ENCODE measurements around the gene FBXO34.

FBXO34 gene, protein sequence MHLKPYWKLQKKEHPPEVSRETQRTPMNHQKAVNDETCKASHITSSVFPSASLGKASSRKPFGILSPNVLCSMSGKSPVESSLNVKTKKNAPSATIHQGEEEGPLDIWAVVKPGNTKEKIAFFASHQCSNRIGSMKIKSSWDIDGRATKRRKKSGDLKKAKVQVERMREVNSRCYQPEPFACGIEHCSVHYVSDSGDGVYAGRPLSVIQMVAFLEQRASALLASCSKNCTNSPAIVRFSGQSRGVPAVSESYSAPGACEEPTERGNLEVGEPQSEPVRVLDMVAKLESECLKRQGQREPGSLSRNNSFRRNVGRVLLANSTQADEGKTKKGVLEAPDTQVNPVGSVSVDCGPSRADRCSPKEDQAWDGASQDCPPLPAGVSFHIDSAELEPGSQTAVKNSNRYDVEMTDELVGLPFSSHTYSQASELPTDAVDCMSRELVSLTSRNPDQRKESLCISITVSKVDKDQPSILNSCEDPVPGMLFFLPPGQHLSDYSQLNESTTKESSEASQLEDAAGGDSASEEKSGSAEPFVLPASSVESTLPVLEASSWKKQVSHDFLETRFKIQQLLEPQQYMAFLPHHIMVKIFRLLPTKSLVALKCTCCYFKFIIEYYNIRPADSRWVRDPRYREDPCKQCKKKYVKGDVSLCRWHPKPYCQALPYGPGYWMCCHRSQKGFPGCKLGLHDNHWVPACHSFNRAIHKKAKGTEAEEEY

DNA sequence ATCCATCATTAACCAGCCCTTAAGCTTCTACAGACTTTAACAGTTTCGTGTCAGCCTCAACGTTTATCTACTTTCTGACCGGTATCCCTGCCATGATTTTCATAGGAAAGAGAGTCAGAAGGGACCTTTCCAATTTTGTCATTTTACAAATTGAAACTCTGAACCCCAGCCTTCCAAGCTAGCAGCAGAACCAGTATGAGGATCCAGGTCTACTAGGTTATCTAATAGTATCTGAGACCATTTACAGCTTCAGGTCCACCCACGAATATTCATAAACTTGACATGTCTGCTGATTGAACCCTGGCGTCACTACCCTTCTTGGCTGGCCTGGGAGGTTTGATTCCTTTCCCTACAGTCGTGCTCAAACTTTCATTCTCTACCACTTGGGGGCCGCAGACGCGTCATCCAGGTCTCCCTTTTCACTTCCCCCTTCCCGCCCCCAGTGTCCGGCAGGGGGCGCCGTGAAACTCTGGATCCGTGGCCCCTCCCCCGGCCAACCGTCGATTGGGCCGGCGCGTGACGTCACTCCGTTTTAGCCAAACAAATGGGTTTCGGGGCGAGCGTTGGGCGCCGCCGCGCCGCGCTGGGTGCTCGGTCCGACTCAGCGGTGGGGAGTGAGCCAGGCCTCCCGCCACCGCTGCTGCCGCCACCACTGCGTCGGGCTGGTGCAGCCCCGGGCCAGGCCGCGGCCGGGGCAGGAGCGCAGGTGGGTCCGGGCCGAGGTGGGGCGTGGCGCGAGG, at the start of gene FBXO34:
TSS of gene FBXO34 (plus strand) at position 590 of the 740 bp plus-strand sequence. CDS start 78,970 bp downstream, outside the sequence.
- peak within 1 kb of the TSS; percentile 99 for H2AFZ ChIP-seq (ENCODE audit: low read depth, low read length, severe bottlenecking)
- no peak within 1 kb of the TSS for H3K27ac ChIP-seq (ENCODE audit: low read depth, low read length)
- H3K4me2 ChIP-seq (ENCODE audit: low read depth, low read length, poor library complexity, severe bottlenecking), result peak within 1 kb of the TSS; percentile 60
- H4K20me1 ChIP-seq (ENCODE audit: low read depth, low read length), result peaks cover 9% of the 10 kb centered on the region; the same call in 1 of the 2 replicates
- H3K9me3 ChIP-seq (ENCODE audit: insufficient read depth, low read length), result no peaks in the 10 kb centered on the region
- no peak for TF ChIP-seq EZH2phosphoT487 (conservative IDR thresholded peaks at IDR 0.05; ENCODE audit: low read length)
- TF ChIP-seq, protein P1, sequence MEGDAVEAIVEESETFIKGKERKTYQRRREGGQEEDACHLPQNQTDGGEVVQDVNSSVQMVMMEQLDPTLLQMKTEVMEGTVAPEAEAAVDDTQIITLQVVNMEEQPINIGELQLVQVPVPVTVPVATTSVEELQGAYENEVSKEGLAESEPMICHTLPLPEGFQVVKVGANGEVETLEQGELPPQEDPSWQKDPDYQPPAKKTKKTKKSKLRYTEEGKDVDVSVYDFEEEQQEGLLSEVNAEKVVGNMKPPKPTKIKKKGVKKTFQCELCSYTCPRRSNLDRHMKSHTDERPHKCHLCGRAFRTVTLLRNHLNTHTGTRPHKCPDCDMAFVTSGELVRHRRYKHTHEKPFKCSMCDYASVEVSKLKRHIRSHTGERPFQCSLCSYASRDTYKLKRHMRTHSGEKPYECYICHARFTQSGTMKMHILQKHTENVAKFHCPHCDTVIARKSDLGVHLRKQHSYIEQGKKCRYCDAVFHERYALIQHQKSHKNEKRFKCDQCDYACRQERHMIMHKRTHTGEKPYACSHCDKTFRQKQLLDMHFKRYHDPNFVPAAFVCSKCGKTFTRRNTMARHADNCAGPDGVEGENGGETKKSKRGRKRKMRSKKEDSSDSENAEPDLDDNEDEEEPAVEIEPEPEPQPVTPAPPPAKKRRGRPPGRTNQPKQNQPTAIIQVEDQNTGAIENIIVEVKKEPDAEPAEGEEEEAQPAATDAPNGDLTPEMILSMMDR (IDR thresholded peaks at IDR 0.05; ENCODE audit: insufficient read depth, low read length, poor library complexity, severe bottlenecking), result peak; percentile 99
- no peaks in the 10 kb centered on the region for H3K9me2 ChIP-seq (replicated peaks; ENCODE audit: insufficient read depth, low read length)
- H3K36me3 ChIP-seq (ENCODE audit: low read length), result no peaks in the 10 kb centered on the region
- peak within 1 kb of the TSS; percentile 73 for H3K4me3 ChIP-seq (ENCODE audit: insufficient read depth, low read length, poor library complexity, severe bottlenecking)
- no peaks in the 10 kb centered on the region for H3K27me3 ChIP-seq (ENCODE audit: low read length)
- H3F3A ChIP-seq (ENCODE audit: insufficient read depth), result no peaks in the 10 kb centered on the region
- H3K9ac ChIP-seq (ENCODE audit: low read length), result peak within 1 kb of the TSS; percentile 88
- peaks cover 44% of the 10 kb centered on the region for H3K79me2 ChIP-seq (ENCODE audit: insufficient read depth, low read length)

DNA sequence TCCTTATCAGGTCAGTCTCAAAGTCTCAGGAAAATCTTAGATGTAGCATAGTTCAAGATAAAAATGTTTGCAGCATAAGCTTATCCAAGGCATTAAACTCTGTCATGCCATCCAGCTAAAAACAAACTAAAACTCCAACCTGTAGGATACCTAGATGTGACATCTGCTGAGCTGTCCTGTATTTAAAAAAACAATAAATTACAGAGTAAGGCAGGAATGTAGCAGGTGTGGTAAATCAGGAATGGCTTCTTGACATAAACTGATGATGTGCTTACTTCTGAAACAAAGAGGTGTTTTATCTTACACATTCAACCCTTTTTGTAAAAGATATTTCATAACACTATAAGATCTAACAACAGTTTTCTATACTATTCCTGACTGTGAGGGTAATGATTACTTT, 49.3 kb upstream of the FBXO34 start:
- TF ChIP-seq, protein P1 (IDR thresholded peaks at IDR 0.05; ENCODE audit: insufficient read depth, low read length, poor library complexity, severe bottlenecking), result no peak
- Histone ChIP-seq H3K9ac (ENCODE audit: low read length) (no peak overlapping the region), H3K27ac (ENCODE audit: low read depth, low read length) (no peak overlapping the region), H4K20me1 (ENCODE audit: low read depth, low read length) (no peaks in the 10 kb centered on the region), H2AFZ (ENCODE audit: low read depth, low read length, severe bottlenecking) (no peak overlapping the region), H3F3A (ENCODE audit: insufficient read depth) (no peaks in the 10 kb centered on the region), H3K27me3 (ENCODE audit: low read length) (no peaks in the 10 kb centered on the region), H3K4me2 (ENCODE audit: low read depth, low read length, poor library complexity, severe bottlenecking) (no peak overlapping the region), H3K9me3 (ENCODE audit: insufficient read depth, low read length) (peaks cover 7% of the 10 kb centered on the region; the same call in 1 of the 2 replicates), H3K9me2 (replicated peaks; ENCODE audit: insufficient read depth, low read length) (no peaks in the 10 kb centered on the region), H3K79me2 (ENCODE audit: insufficient read depth, low read length) (no peaks in the 10 kb centered on the region), H3K4me3 (ENCODE audit: insufficient read depth, low read length, poor library complexity, severe bottlenecking) (no peak overlapping the region), H3K36me3 (ENCODE audit: low read length) (no peaks in the 10 kb centered on the region)

DNA sequence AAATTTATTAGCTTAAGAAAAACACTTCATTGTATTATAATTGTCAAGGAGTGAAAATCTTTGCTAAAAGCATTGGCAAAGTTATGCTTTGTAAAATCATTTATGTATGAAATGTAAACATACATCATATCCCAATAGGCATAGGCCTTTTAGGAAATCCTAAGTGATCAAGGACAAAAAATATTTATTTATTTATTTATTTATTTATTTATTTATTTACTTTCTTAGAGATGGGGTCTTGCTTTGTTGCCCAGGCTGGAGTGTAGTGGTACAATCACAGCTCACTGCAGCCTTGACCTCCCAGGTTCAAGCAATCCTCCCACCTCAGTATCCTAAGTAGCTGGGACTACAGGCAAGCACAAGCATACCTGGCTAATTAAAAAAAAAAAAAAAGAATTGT, 47.9 kb upstream of the FBXO34 start:
- Histone ChIP-seq H3K9ac (ENCODE audit: low read length) (no peak overlapping the region), H2AFZ (ENCODE audit: low read depth, low read length, severe bottlenecking) (no peak overlapping the region), H3K79me2 (ENCODE audit: insufficient read depth, low read length) (no peaks in the 10 kb centered on the region), H3K9me2 (replicated peaks; ENCODE audit: insufficient read depth, low read length) (no peaks in the 10 kb centered on the region), H3K27me3 (ENCODE audit: low read length) (no peaks in the 10 kb centered on the region), H3K9me3 (ENCODE audit: insufficient read depth, low read length) (peaks cover 7% of the 10 kb centered on the region; the same call in 1 of the 2 replicates), H3K36me3 (ENCODE audit: low read length) (no peaks in the 10 kb centered on the region), H3K4me2 (ENCODE audit: low read depth, low read length, poor library complexity, severe bottlenecking) (no peak overlapping the region), H3K27ac (ENCODE audit: low read depth, low read length) (no peak overlapping the region), H3F3A (ENCODE audit: insufficient read depth) (no peaks in the 10 kb centered on the region), H3K4me3 (ENCODE audit: insufficient read depth, low read length, poor library complexity, severe bottlenecking) (no peak overlapping the region), H4K20me1 (ENCODE audit: low read depth, low read length) (no peaks in the 10 kb centered on the region)
- TF ChIP-seq, protein P1 (IDR thresholded peaks at IDR 0.05; ENCODE audit: insufficient read depth, low read length, poor library complexity, severe bottlenecking), result no peak
- TF ChIP-seq EZH2phosphoT487 (conservative IDR thresholded peaks at IDR 0.05; ENCODE audit: low read length), result no peak
